Measurements from ENCODE around the gene KANK2. TPM values are rescaled to one million over a fixed set of nuclear protein-coding genes. Genes with fewer than 3 reads are reported as not detected.
"Not testable (repeated sequence)": the region's sequence is repeated elsewhere in the genome, so short reads cannot be mapped to it uniquely, and the experiment has no call there.

Gene KANK2
- total and polyA plus RNA-seq, 12 donors = 23.7 to 395 (median 133) TPM

GRCh38 chr19:11187441-11187840, 9.9 kb downstream of the KANK2 start:
- 89 to 95% (median 92%) methylated on average over 9 of the region's 9 CpGs for WGBS, 4 donors
- intact Hi-C loops (cut with DNase I) = no loop called here
- peaks cover 0 to 30% of the 10 kb centered on the region in 2 donors for H3K36me3 ChIP-seq (replicated peaks in 1 of 2)
- H3K4me3 ChIP-seq = no peak overlapping the region
- no peaks in the 10 kb centered on the region for H3K9me3 ChIP-seq (replicated peaks in 1 of 3)
- no peak overlapping the region for H3K27ac ChIP-seq
- no peaks in the 10 kb centered on the region for H3K27me3 ChIP-seq
- TF ChIP-seq POLR2A (IDR thresholded peaks at IDR 0.05) = no peak
- TF ChIP-seq, protein P1, sequence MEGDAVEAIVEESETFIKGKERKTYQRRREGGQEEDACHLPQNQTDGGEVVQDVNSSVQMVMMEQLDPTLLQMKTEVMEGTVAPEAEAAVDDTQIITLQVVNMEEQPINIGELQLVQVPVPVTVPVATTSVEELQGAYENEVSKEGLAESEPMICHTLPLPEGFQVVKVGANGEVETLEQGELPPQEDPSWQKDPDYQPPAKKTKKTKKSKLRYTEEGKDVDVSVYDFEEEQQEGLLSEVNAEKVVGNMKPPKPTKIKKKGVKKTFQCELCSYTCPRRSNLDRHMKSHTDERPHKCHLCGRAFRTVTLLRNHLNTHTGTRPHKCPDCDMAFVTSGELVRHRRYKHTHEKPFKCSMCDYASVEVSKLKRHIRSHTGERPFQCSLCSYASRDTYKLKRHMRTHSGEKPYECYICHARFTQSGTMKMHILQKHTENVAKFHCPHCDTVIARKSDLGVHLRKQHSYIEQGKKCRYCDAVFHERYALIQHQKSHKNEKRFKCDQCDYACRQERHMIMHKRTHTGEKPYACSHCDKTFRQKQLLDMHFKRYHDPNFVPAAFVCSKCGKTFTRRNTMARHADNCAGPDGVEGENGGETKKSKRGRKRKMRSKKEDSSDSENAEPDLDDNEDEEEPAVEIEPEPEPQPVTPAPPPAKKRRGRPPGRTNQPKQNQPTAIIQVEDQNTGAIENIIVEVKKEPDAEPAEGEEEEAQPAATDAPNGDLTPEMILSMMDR (IDR thresholded peaks at IDR 0.05) = no peak
- H3K4me1 ChIP-seq (replicated peaks in 1 of 2) = peaks cover 8 to 35% of the 10 kb centered on the region in 2 donors
- no peak for DNase-seq

GRCh38 chr19:11182994-11183393, 14.4 kb downstream of the KANK2 start:
- WGBS, 4 donors = 84 to 94% (median 89%) methylated on average over 1 of the region's 1 CpG
- Histone ChIP-seq H3K36me3 (replicated peaks in 1 of 2) (peaks cover 0 to 22% of the 10 kb centered on the region in 2 donors), H3K4me3 (no peak overlapping the region), H3K27me3 (no peaks in the 10 kb centered on the region), H3K27ac (no peak overlapping the region), H3K4me1 (replicated peaks in 1 of 2) (peaks cover 0 to 20% of the 10 kb centered on the region in 2 donors), H3K9me3 (replicated peaks in 1 of 3) (no peaks in the 10 kb centered on the region)
- no peak for TF ChIP-seq POLR2A (IDR thresholded peaks at IDR 0.05)
- TF ChIP-seq, protein P1 (IDR thresholded peaks at IDR 0.05) = no peak
- DNase-seq = no peak
- intact Hi-C loops (cut with DNase I) = no loop called here

GRCh38 chr19:11181488-11181887, 15.9 kb downstream of the KANK2 start:
- H3K4me3 ChIP-seq = no peak overlapping the region
- TF ChIP-seq, protein P1 (IDR thresholded peaks at IDR 0.05) = no peak
- TF ChIP-seq POLR2A (IDR thresholded peaks at IDR 0.05) = no peak
- H3K27me3 ChIP-seq = no peaks in the 10 kb centered on the region
- peak overlapping the region in 1 of 5 donors; percentile 36 for H3K27ac ChIP-seq
- H3K4me1 ChIP-seq (replicated peaks in 1 of 2) = peaks cover 0 to 20% of the 10 kb centered on the region in 2 donors
- H3K9me3 ChIP-seq (replicated peaks in 1 of 3) = no peaks in the 10 kb centered on the region
- no peak for DNase-seq
- 86 to 95% (median 90%) methylated on average over 4 of the region's 4 CpGs for WGBS, 4 donors
- peaks cover 0 to 32% of the 10 kb centered on the region in 2 donors for H3K36me3 ChIP-seq (replicated peaks in 1 of 2)
- intact Hi-C loops (cut with DNase I) = no loop called here

DNA sequence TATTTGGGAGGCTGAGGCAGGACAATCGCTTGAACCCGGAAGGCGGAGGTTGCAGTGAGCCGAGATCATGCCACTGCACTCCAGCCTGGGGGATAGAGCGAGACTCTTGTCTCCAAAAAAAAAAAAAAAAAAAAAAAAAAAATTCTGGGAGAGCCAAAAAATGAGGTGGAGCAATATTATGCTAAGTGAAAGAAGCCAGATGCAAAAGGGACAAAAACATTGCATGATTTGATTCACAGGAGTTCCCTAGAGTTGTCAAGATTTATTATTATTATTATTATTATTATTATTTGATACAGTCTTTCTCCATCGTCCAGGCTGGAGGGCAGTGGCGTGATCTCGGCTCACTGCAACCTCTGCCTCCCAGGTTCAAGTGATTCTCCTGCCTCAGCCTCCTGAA, 16.4 kb downstream of the KANK2 start:
- DNase-seq; H3K4me3 ChIP-seq; H3K27me3 ChIP-seq; intact Hi-C loops (cut with DNase I); H3K9me3 ChIP-seq (replicated peaks in 1 of 3): not testable (repeated sequence)
- peaks cover 0 to 37% of the 10 kb centered on the region in 2 donors for H3K36me3 ChIP-seq (replicated peaks in 1 of 2)
- peak overlapping the region in 1 of 5 donors; percentile 50 for H3K27ac ChIP-seq
- WGBS, 4 donors = 76 to 84% (median 80%) methylated on average over 8 of the region's 8 CpGs
- peaks cover 0 to 20% of the 10 kb centered on the region in 2 donors for H3K4me1 ChIP-seq (replicated peaks in 1 of 2)

DNA sequence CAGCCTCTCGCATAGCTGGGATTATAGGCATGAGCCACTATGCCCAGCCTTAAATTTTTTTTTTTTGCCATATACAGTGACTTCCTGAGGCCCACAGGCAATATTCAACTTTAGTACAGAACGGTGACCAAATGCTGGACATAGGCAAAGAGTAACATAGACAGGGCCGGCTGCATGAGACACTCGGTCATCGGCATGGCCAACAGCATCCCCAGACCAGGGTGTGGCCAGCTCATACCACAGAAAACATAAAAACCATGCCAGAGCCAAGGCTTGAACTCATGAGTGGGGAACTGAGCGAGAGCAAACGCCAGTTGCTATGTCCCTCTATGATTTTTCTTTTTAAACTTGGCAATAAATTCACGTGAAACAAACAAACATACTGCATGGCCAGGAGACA, 17.0 kb downstream of the KANK2 start:
- TF ChIP-seq, protein P1 (IDR thresholded peaks at IDR 0.05) = no peak
- TF ChIP-seq POLR2A (IDR thresholded peaks at IDR 0.05) = no peak
- Histone ChIP-seq H3K4me3 (no peak overlapping the region), H3K4me1 (replicated peaks in 1 of 2) (peaks cover 0 to 20% of the 10 kb centered on the region in 2 donors), H3K9me3 (replicated peaks in 1 of 3) (no peaks in the 10 kb centered on the region), H3K36me3 (replicated peaks in 1 of 2) (peaks cover 0 to 44% of the 10 kb centered on the region in 2 donors), H3K27ac (peak overlapping the region in 1 of 5 donors; percentile 50), H3K27me3 (no peaks in the 10 kb centered on the region)
- intact Hi-C loops (cut with DNase I) = no loop called here
- WGBS, 4 donors = 68 to 86% (median 80%) methylated on average over 8 of the region's 8 CpGs
- DNase-seq = no peak

Data from adrenal gland (tissue), 12 donors.